ENCODE data around the gene PARP8. TPM values are rescaled to one million over a fixed set of nuclear protein-coding genes. Genes with fewer than 3 reads are reported as not detected.

The PARP8 gene
- total RNA-seq, 1 experiment from 2014 or later: 0.07 TPM

DNA sequence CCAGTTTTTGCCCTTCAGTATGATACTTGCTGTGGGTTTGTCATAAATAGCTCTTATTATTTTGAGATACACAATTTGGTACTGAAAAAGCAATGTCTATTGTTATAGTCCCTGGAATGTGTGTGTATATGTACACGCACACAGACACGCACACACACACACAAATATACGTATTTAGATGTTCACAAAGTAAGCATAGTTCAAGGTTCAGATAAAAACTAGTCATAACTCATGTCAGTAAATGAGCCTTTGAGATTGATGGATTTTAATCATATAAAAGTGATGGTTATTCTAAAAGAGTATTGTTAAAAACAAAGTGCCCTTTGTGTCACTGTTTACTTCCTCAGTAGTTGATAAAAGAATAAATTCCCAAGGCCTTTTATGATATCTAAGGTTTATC lies 147.3 kb downstream of the PARP8 start:
- no peak for DNase-seq
- POLR2A ChIA-PET (ENCODE audit: unreplicated experiment): no interaction called here
- Histone ChIP-seq H2AFZ (ENCODE audit: low read length) (no peak overlapping the region), H3K27ac (ENCODE audit: low read length) (no peak overlapping the region), H3K4me3 (ENCODE audit: low read length) (no peak overlapping the region), H3K4me1 (ENCODE audit: insufficient read depth, low read length) (no peaks in the 10 kb centered on the region), H3F3A (ENCODE audit: low read length, unreplicated experiment) (no peaks in the 10 kb centered on the region), H3K9ac (ENCODE audit: low read length) (no peak overlapping the region), H3K4me2 (ENCODE audit: low read length) (no peak overlapping the region), H4K20me1 (ENCODE audit: low read length) (no peaks in the 10 kb centered on the region), H3K27me3 (ENCODE audit: low read length) (no peaks in the 10 kb centered on the region), H3K79me2 (ENCODE audit: low read length) (no peaks in the 10 kb centered on the region), H3K9me2 (replicated peaks; ENCODE audit: low read length) (no peaks in the 10 kb centered on the region), H3K9me3 (ENCODE audit: low read length) (no peaks in the 10 kb centered on the region), H3K36me3 (ENCODE audit: low read depth, low read length) (no peaks in the 10 kb centered on the region)
- BruUV-seq (replicated peaks): no TSS peak
- ATAC-seq: no peak
- TF ChIP-seq EZH2phosphoT487 (IDR thresholded peaks at IDR 0.05; ENCODE audit: borderline replicate concordance, low read length) (no peak), EZH2 (IDR thresholded peaks at IDR 0.05; ENCODE audit: low read length, unreplicated experiment) (no peak)
- TF ChIP-seq, protein P1, sequence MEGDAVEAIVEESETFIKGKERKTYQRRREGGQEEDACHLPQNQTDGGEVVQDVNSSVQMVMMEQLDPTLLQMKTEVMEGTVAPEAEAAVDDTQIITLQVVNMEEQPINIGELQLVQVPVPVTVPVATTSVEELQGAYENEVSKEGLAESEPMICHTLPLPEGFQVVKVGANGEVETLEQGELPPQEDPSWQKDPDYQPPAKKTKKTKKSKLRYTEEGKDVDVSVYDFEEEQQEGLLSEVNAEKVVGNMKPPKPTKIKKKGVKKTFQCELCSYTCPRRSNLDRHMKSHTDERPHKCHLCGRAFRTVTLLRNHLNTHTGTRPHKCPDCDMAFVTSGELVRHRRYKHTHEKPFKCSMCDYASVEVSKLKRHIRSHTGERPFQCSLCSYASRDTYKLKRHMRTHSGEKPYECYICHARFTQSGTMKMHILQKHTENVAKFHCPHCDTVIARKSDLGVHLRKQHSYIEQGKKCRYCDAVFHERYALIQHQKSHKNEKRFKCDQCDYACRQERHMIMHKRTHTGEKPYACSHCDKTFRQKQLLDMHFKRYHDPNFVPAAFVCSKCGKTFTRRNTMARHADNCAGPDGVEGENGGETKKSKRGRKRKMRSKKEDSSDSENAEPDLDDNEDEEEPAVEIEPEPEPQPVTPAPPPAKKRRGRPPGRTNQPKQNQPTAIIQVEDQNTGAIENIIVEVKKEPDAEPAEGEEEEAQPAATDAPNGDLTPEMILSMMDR (conservative IDR thresholded peaks at IDR 0.05; ENCODE audit: low read depth, low read length): no peak
- intact Hi-C loops (cut with micrococcal nuclease): no loop called here
- CTCF ChIA-PET: no interaction called here

DNA sequence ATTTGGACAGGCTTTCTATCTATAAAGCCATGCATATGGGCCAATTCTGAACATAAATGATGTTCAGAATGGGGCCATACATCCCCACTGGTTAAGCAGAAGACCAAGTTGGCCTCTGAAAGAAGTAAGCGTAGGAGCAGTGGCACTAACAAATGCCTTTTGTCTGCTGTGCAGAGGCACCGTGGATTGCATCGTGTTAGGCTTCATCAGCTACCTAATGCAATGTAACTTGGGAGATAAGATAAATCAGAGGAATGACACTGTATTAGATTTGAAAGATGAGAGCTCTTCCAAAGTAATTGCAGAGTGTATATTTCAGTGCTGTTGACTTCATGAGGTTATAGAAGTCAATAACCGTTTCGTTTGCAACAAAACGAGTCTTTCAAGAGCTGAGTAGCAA lies 148.1 kb downstream of the PARP8 start:
- CTCF ChIA-PET: no interaction called here
- no peak overlapping the region for H3K9ac ChIP-seq (ENCODE audit: low read length)
- H3K4me2 ChIP-seq (ENCODE audit: low read length): no peak overlapping the region
- H3K36me3 ChIP-seq (ENCODE audit: low read depth, low read length): no peaks in the 10 kb centered on the region
- H4K20me1 ChIP-seq (ENCODE audit: low read length): no peaks in the 10 kb centered on the region
- no peak for DNase-seq
- intact Hi-C loops (cut with micrococcal nuclease): no loop called here
- no peak overlapping the region for H2AFZ ChIP-seq (ENCODE audit: low read length)
- no peak overlapping the region for H3K27ac ChIP-seq (ENCODE audit: low read length)
- no peak overlapping the region for H3K4me3 ChIP-seq (ENCODE audit: low read length)
- ATAC-seq: no peak
- H3K4me1 ChIP-seq (ENCODE audit: insufficient read depth, low read length): no peaks in the 10 kb centered on the region
- H3K9me3 ChIP-seq (ENCODE audit: low read length): no peaks in the 10 kb centered on the region
- H3K9me2 ChIP-seq (replicated peaks; ENCODE audit: low read length): no peaks in the 10 kb centered on the region
- no peaks in the 10 kb centered on the region for H3K79me2 ChIP-seq (ENCODE audit: low read length)
- H3K27me3 ChIP-seq (ENCODE audit: low read length): no peaks in the 10 kb centered on the region
- POLR2A ChIA-PET (ENCODE audit: unreplicated experiment): no interaction called here
- TF ChIP-seq, protein P1 (conservative IDR thresholded peaks at IDR 0.05; ENCODE audit: low read depth, low read length): no peak
- TF ChIP-seq EZH2phosphoT487 (IDR thresholded peaks at IDR 0.05; ENCODE audit: borderline replicate concordance, low read length) (no peak), EZH2 (IDR thresholded peaks at IDR 0.05; ENCODE audit: low read length, unreplicated experiment) (no peak)
- no peaks in the 10 kb centered on the region for H3F3A ChIP-seq (ENCODE audit: low read length, unreplicated experiment)
- BruUV-seq (replicated peaks): no TSS peak

DNA sequence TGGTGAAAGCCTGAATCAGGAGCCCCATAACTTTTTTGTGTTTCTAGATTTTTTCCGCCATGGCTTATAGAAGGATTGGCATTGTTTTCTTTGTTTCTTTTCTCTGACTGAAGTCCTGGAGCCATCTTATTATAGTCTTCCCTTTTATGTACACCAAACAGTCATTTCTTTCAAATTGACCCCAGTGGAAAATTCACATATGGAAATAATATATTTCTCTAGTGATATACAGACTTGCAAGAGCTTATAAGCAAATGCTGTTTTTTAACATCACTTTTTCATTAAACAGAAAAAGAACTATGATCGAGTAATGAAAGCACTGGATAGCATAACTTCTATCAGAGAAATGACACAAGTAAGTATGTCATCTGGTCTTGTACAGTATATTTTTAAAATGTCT lies 155.6 kb downstream of the PARP8 start:
- Histone ChIP-seq H3K27me3 (ENCODE audit: low read length) (no peaks in the 10 kb centered on the region), H2AFZ (ENCODE audit: low read length) (no peak overlapping the region), H3K9me2 (replicated peaks; ENCODE audit: low read length) (no peaks in the 10 kb centered on the region), H3F3A (ENCODE audit: low read length, unreplicated experiment) (no peaks in the 10 kb centered on the region), H4K20me1 (ENCODE audit: low read length) (no peaks in the 10 kb centered on the region), H3K4me3 (ENCODE audit: low read length) (no peak overlapping the region), H3K27ac (ENCODE audit: low read length) (no peak overlapping the region), H3K79me2 (ENCODE audit: low read length) (no peaks in the 10 kb centered on the region), H3K36me3 (ENCODE audit: low read depth, low read length) (no peaks in the 10 kb centered on the region), H3K4me2 (ENCODE audit: low read length) (no peak overlapping the region), H3K9me3 (ENCODE audit: low read length) (no peaks in the 10 kb centered on the region), H3K9ac (ENCODE audit: low read length) (no peak overlapping the region), H3K4me1 (ENCODE audit: insufficient read depth, low read length) (no peaks in the 10 kb centered on the region)
- no TSS peak for BruUV-seq (replicated peaks)
- TF ChIP-seq, protein P1 (conservative IDR thresholded peaks at IDR 0.05; ENCODE audit: low read depth, low read length): no peak
- no peak for DNase-seq
- no peak for ATAC-seq
- POLR2A ChIA-PET (ENCODE audit: unreplicated experiment): no interaction called here
- intact Hi-C loops (cut with micrococcal nuclease): no loop called here
- CTCF ChIA-PET: no interaction called here

Data from PC-3 (cell line).